Testis (tissue), 3 donors: Measurements from ENCODE around the gene BACH2. TPM values are rescaled to one million over a fixed set of nuclear protein-coding genes. Genes with fewer than 3 reads are reported as not detected.

Experiments
- DNase-seq: peaks from one replicate; pipeline ENCODE4 v3.0.0-alpha.2; 2019
- H3K27ac ChIP-seq, 2 donors: fragments of 200-600 bp; sonication (generic); one replicate each; pipeline ENCODE4 v1.5.1; 2019
- H3K27me3 ChIP-seq: fragments of 200-600 bp; sonication (generic); one replicate; pipeline ENCODE4 v1.5.1; 2019
- H3K36me3 ChIP-seq: fragments of 200-600 bp; sonication (generic); one replicate; pipeline ENCODE4 v1.5.1; 2017; ENCODE audit warnings: low read depth; ENCODE audit errors: missing control alignments
- H3K4me1 ChIP-seq: fragments of 200-600 bp; sonication (generic); one replicate; pipeline ENCODE4 v1.5.1; 2019
- H3K4me3 ChIP-seq, 2 donors: fragments of 200-600 bp; sonication (generic); one replicate each; pipeline ENCODE4 v1.5.1; 2017 to 2019
- H3K9me3 ChIP-seq: fragments of 200-600 bp; sonication (generic); one replicate; pipeline ENCODE4 v1.5.1; 2017
- POLR2A ChIP-seq: fragments of 450-650 bp; IDR thresholded peaks from one replicate; pipeline ENCODE4 v1.6.1; 2017; ENCODE audit warnings: antibody characterized with exemption, mild to moderate bottlenecking, moderate library complexity
- WGBS, 2 donors: methylation state at CpG; one replicate each; pipeline ENCODE4 v1.1.5; 2018; 5-methylcytosine and 5-hydroxymethylcytosine counted together
- intact Hi-C: fragments of 100-400 bp; cut with DNase I; formaldehyde crosslinking; loops from one replicate; pipeline ENCODE4 v1.15.1; 2023; ENCODE audit warnings: low total_unique reads
- polyA plus RNA-seq: library from polyadenylated mRNA; stranded (reverse); fragments of 350-450 nt; fragmentation: Illumina TruSeq; extraction: RNeasy Lipid Tissue Mini Kit (QIAGEN cat#74804); gene quantifications from one replicate; pipeline ENCODE4 v1.2.3, GENCODE V29; 2014; ENCODE audit warnings: low read depth, low replicate concordance; ENCODE audit not compliant: insufficient read depth
- total RNA-seq, 2 donors: library from RNA; depleted of rRNA; stranded (reverse); fragments of >200 nt; gene quantifications; one replicate each; pipeline ENCODE4 v1.2.3, GENCODE V29; 2016
- TF ChIP-seq, protein P1 (sequence below), 3 experiments: fragments of 450-650 bp in 2 of 3; fragments of 200-600 bp in 1 of 3; sonication (generic) in 1 of 3; IDR thresholded peaks; one replicate each; pipeline ENCODE4 v1.5.1; 2016 to 2019; ENCODE audit warnings: antibody characterized with exemption in 3 of 3, mild to moderate bottlenecking in 2 of 3, moderate library complexity in 1 of 3

The BACH2 gene
- total and polyA plus RNA-seq, 3 donors from 2014 or later = 5.0 to 8.3 (median 6.5) TPM

DNA sequence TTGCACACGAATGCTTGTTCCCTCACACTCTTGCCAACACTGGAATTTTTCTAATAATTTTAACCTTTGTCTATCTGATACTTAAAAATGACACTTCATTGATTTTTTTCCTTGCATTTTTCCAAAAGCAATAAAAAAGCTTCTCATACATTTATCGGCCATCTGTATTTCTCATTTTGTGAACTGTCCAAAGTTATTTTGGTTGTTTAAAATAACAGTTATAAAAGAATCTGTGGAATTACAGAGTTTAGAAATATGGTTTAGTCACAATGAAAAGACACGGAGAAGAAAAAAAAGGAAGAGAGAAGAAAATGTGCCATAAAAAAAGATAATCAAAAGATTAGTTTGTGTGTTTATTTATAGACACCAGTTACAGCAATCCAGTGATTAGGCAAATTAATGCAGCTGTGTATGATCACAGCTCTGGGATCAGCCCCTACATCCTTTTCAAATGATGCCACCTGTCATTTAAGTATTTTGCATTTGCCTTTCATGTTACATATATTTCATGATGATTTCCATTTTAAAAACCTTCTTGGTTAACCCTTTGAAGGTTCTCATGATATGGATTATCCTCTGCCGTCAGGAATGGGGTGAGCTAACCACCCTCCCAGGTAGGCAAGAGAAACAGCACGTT lies 171.7 kb downstream of the BACH2 start:
- 71 to 75% methylated on average over 5 of the region's 5 CpGs for WGBS, 2 donors
- intact Hi-C loops = no loop called here
- no peak overlapping the region for H3K27ac ChIP-seq

DNA sequence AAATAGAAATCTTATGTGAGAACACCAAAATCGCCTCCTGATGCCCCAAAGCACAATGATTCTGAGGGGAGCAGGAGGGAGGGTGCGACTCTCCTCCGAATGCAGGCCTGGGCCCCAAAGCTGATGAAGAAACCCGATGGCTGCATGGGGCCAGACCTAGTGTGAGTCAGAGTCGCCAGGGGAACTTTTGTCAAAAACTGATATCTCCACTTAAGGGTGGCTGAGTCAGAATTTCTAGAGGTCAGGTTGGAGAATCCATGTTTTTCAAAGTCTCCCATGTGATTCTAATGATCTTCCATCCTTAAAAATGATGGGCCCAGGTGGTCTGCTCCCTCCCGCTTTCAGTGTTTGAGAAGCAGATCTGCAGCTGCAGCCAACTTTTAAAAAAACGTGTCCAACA lies 172.8 kb downstream of the BACH2 start:
- TF ChIP-seq POLR2A = no peak
- TF ChIP-seq, protein P1, sequence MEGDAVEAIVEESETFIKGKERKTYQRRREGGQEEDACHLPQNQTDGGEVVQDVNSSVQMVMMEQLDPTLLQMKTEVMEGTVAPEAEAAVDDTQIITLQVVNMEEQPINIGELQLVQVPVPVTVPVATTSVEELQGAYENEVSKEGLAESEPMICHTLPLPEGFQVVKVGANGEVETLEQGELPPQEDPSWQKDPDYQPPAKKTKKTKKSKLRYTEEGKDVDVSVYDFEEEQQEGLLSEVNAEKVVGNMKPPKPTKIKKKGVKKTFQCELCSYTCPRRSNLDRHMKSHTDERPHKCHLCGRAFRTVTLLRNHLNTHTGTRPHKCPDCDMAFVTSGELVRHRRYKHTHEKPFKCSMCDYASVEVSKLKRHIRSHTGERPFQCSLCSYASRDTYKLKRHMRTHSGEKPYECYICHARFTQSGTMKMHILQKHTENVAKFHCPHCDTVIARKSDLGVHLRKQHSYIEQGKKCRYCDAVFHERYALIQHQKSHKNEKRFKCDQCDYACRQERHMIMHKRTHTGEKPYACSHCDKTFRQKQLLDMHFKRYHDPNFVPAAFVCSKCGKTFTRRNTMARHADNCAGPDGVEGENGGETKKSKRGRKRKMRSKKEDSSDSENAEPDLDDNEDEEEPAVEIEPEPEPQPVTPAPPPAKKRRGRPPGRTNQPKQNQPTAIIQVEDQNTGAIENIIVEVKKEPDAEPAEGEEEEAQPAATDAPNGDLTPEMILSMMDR (IDR thresholded peaks at IDR 0.05) = no peak
- no peak for DNase-seq
- Histone ChIP-seq H3K27ac (no peak overlapping the region), H3K36me3 (no peaks in the 10 kb centered on the region), H3K4me1 (peaks cover 2% of the 10 kb centered on the region), H3K4me3 (no peak overlapping the region), H3K27me3 (no peaks in the 10 kb centered on the region), H3K9me3 (no peaks in the 10 kb centered on the region)
- intact Hi-C loops = no loop called here
- 88 to 90% methylated on average over 7 of the region's 7 CpGs for WGBS, 2 donors

More for the DNA sequence above, 171.7 kb downstream of the BACH2 start:
- TF ChIP-seq, protein P1 (IDR thresholded peaks at IDR 0.05) = no peak
- TF ChIP-seq POLR2A = no peak
- no peak for DNase-seq
- H3K36me3 ChIP-seq = no peaks in the 10 kb centered on the region
- H3K4me1 ChIP-seq = peaks cover 2% of the 10 kb centered on the region
- no peak overlapping the region for H3K4me3 ChIP-seq
- no peaks in the 10 kb centered on the region for H3K27me3 ChIP-seq
- H3K9me3 ChIP-seq = no peaks in the 10 kb centered on the region

DNA sequence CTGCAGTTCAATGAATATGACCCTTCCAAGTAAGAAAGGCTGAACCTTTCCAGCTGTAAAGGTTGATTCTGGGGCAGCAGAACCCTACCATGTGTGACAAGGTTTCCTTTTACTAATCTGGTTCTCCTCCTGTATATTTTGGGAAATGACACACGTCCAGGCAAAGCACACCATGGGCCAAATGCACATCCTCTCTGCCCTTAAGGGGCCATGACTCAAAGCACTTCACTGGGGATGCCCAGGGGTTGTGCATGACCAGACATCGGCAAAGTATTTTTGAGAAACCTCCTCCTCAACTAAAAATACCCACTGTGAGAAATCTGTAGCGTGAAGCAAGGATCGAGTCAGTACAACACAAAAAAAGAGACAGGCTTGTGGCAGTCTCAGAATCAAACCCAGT lies 174.7 kb downstream of the BACH2 start:
- no peaks in the 10 kb centered on the region for H3K27me3 ChIP-seq
- intact Hi-C loops = no loop called here
- no peak for TF ChIP-seq POLR2A
- TF ChIP-seq, protein P1 (IDR thresholded peaks at IDR 0.05) = no peak
- H3K36me3 ChIP-seq = no peaks in the 10 kb centered on the region
- no peak for DNase-seq
- no peak overlapping the region for H3K27ac ChIP-seq
- peaks cover 2% of the 10 kb centered on the region for H3K4me1 ChIP-seq
- no peak overlapping the region for H3K4me3 ChIP-seq
- 85 to 91% methylated on average over 4 of the region's 4 CpGs for WGBS, 2 donors
- H3K9me3 ChIP-seq = no peaks in the 10 kb centered on the region

DNA sequence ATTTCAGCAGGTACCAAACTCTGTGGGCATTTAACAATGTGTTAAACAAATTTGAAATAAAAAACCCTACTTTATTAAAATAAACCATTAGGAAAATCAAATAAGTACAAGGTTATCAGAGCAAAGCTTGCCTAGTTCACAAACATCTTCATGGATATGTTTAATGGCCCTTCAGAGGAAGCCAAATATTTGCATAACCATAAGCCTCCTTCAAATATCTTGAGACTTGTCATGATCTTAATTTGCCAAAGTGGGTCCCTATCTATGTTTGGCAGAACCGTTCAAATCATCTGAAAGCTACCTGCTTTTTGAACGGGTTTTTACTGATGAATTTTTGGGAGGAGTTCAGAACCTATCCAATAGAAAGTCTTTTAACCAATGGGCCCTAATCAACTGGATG lies 176.3 kb downstream of the BACH2 start:
- intact Hi-C loops = no loop called here
- Histone ChIP-seq H3K4me1 (no peaks in the 10 kb centered on the region), H3K4me3 (no peak overlapping the region), H3K27ac (no peak overlapping the region), H3K36me3 (no peaks in the 10 kb centered on the region), H3K9me3 (no peaks in the 10 kb centered on the region), H3K27me3 (no peaks in the 10 kb centered on the region)
- TF ChIP-seq, protein P1 (IDR thresholded peaks at IDR 0.05) = no peak
- no peak for TF ChIP-seq POLR2A
- WGBS, 2 donors = 96 to 97% methylated on average over 2 of the region's 2 CpGs
- no peak for DNase-seq

DNA sequence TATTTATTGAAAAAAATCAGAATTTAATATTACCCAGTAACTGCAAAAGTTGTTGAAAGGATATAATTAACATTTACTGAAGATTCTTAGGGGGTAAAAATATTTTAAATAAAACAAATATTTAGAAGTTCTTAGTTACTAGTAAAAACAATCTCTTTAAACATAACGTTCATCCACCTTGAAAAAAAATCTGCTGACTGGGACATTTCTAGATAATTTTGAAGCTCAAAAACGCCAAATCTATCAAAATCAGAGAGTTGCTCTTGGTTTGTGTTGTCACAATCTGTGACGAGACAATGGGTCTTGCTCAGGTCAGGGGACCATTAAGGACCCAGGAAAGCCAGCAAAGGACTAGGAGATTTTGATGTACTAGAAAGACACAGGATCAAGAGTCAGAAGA lies 177.0 kb downstream of the BACH2 start:
- intact Hi-C loops = no loop called here
- 88 to 92% methylated on average over 3 of the region's 3 CpGs for WGBS, 2 donors

More for the DNA sequence above, 177.0 kb downstream of the BACH2 start:
- TF ChIP-seq, protein P1 (IDR thresholded peaks at IDR 0.05) = no peak
- TF ChIP-seq POLR2A = no peak
- Histone ChIP-seq H3K27me3 (no peaks in the 10 kb centered on the region), H3K9me3 (no peaks in the 10 kb centered on the region), H3K36me3 (no peaks in the 10 kb centered on the region), H3K27ac (no peak overlapping the region), H3K4me3 (no peak overlapping the region), H3K4me1 (no peaks in the 10 kb centered on the region)
- no peak for DNase-seq
